ENCODE data around the gene OPCML.

Gene OPCML

GRCh38 chr11:133302056-133302455, 230.2 kb downstream of the OPCML start:
- H4K8ac ChIP-seq (ENCODE audit: low read depth, low read length), result no peak overlapping the region
- H3K14ac ChIP-seq (ENCODE audit: low read length), result no peak overlapping the region
- H3K79me1 ChIP-seq (ENCODE audit: low read depth, low read length), result no peaks in the 10 kb centered on the region
- no peaks in the 10 kb centered on the region for H3K27me3 ChIP-seq (ENCODE audit: control insufficient read depth in 3 of 3, insufficient read depth in 3 of 3, low read depth in 1 of 3, low read length in 3 of 3)
- no peak overlapping the region for H3K4me2 ChIP-seq (ENCODE audit: insufficient read depth, low read length, poor library complexity, severe bottlenecking)
- no peak overlapping the region for H2BK120ac ChIP-seq (ENCODE audit: low read depth, low read length)
- no peaks in the 10 kb centered on the region for H3K4me1 ChIP-seq (ENCODE audit: control insufficient read depth in 2 of 2, insufficient read depth in 1 of 2, low read depth in 1 of 2, low read length in 2 of 2)
- no peak overlapping the region for H3K9ac ChIP-seq (ENCODE audit: low read depth, low read length, poor library complexity)
- H3K4me3 ChIP-seq (ENCODE audit: low read length in 2 of 2), result no peak overlapping the region
- H4K91ac ChIP-seq (ENCODE audit: low read depth, low read length, poor library complexity), result no peak overlapping the region
- no peaks in the 10 kb centered on the region for H3K36me3 ChIP-seq (replicated peaks in 1 of 2; ENCODE audit: control insufficient read depth in 2 of 2, insufficient read depth in 2 of 2, low read length in 2 of 2)
- H2BK12ac ChIP-seq (ENCODE audit: low read length), result no peak overlapping the region
- H2AFZ ChIP-seq (ENCODE audit: low read length), result no peak overlapping the region
- H2AK5ac ChIP-seq (ENCODE audit: low read depth, low read length), result no peak overlapping the region
- no peak overlapping the region for H3K18ac ChIP-seq (ENCODE audit: low read length)
- no CpG with 5 or more reads among the region's 3 CpGs for WGBS, 2 donors (ENCODE audit: extremely low coverage in 2 of 2, insufficient read length in 2 of 2, insufficient replicate concordance in 1 of 2)
- DNase-seq (ENCODE audit: low spot score), result no peak
- H3K27ac ChIP-seq (replicated peaks; ENCODE audit: low read length), result no peak overlapping the region
- no peaks in the 10 kb centered on the region for H3K9me3 ChIP-seq (replicated peaks in 1 of 2; ENCODE audit: control insufficient read depth in 2 of 2, insufficient read depth in 1 of 2, low read depth in 1 of 2, low read length in 2 of 2)
- H3K4ac ChIP-seq (ENCODE audit: low read length), result no peak overlapping the region
- no peak overlapping the region for H2BK15ac ChIP-seq (ENCODE audit: low read length)
- no peak overlapping the region for H3K23ac ChIP-seq (ENCODE audit: low read depth, low read length, poor library complexity)
- no peak overlapping the region for H2BK5ac ChIP-seq (ENCODE audit: low read length)

GRCh38 chr11:133300666-133301065, 231.6 kb downstream of the OPCML start:
- no peak overlapping the region for H2BK5ac ChIP-seq (ENCODE audit: low read length)
- H2BK15ac ChIP-seq (ENCODE audit: low read length), result no peak overlapping the region
- H3K4me3 ChIP-seq (ENCODE audit: low read length in 2 of 2), result no peak overlapping the region
- H2BK120ac ChIP-seq (ENCODE audit: low read depth, low read length), result no peak overlapping the region
- DNase-seq (ENCODE audit: low spot score), result no peak
- no peak overlapping the region for H3K4me2 ChIP-seq (ENCODE audit: insufficient read depth, low read length, poor library complexity, severe bottlenecking)
- no peak overlapping the region for H3K14ac ChIP-seq (ENCODE audit: low read length)
- no peak overlapping the region for H4K8ac ChIP-seq (ENCODE audit: low read depth, low read length)
- H4K91ac ChIP-seq (ENCODE audit: low read depth, low read length, poor library complexity), result no peak overlapping the region
- H3K4ac ChIP-seq (ENCODE audit: low read length), result no peak overlapping the region
- no peak overlapping the region for H3K9ac ChIP-seq (ENCODE audit: low read depth, low read length, poor library complexity)
- no peak overlapping the region for H2BK12ac ChIP-seq (ENCODE audit: low read length)
- no peak overlapping the region for H3K23ac ChIP-seq (ENCODE audit: low read depth, low read length, poor library complexity)
- no peaks in the 10 kb centered on the region for H3K4me1 ChIP-seq (ENCODE audit: control insufficient read depth in 2 of 2, insufficient read depth in 1 of 2, low read depth in 1 of 2, low read length in 2 of 2)
- H3K9me3 ChIP-seq (replicated peaks in 1 of 2; ENCODE audit: control insufficient read depth in 2 of 2, insufficient read depth in 1 of 2, low read depth in 1 of 2, low read length in 2 of 2), result no peaks in the 10 kb centered on the region
- no CpG with 5 or more reads among the region's 3 CpGs for WGBS, 2 donors (ENCODE audit: extremely low coverage in 2 of 2, insufficient read length in 2 of 2, insufficient replicate concordance in 1 of 2)
- H3K18ac ChIP-seq (ENCODE audit: low read length), result no peak overlapping the region
- no peaks in the 10 kb centered on the region for H3K79me1 ChIP-seq (ENCODE audit: low read depth, low read length)
- H3K27me3 ChIP-seq (ENCODE audit: control insufficient read depth in 3 of 3, insufficient read depth in 3 of 3, low read depth in 1 of 3, low read length in 3 of 3), result no peaks in the 10 kb centered on the region
- H3K36me3 ChIP-seq (replicated peaks in 1 of 2; ENCODE audit: control insufficient read depth in 2 of 2, insufficient read depth in 2 of 2, low read length in 2 of 2), result no peaks in the 10 kb centered on the region
- no peak overlapping the region for H3K27ac ChIP-seq (replicated peaks; ENCODE audit: low read length)
- no peak overlapping the region for H2AFZ ChIP-seq (ENCODE audit: low read length)
- no peak overlapping the region for H2AK5ac ChIP-seq (ENCODE audit: low read depth, low read length)

GRCh38 chr11:133291780-133292179, 240.5 kb downstream of the OPCML start:
- no peaks in the 10 kb centered on the region for H3K27me3 ChIP-seq (ENCODE audit: control insufficient read depth in 3 of 3, insufficient read depth in 3 of 3, low read depth in 1 of 3, low read length in 3 of 3)
- H3K9me3 ChIP-seq (replicated peaks in 1 of 2; ENCODE audit: control insufficient read depth in 2 of 2, insufficient read depth in 1 of 2, low read depth in 1 of 2, low read length in 2 of 2), result no peaks in the 10 kb centered on the region
- no peaks in the 10 kb centered on the region for H3K36me3 ChIP-seq (replicated peaks in 1 of 2; ENCODE audit: control insufficient read depth in 2 of 2, insufficient read depth in 2 of 2, low read length in 2 of 2)
- H2AFZ ChIP-seq (ENCODE audit: low read length), result no peak overlapping the region
- DNase-seq (ENCODE audit: low spot score), result no peak
- no peak overlapping the region for H4K91ac ChIP-seq (ENCODE audit: low read depth, low read length, poor library complexity)
- H4K8ac ChIP-seq (ENCODE audit: low read depth, low read length), result no peak overlapping the region
- no peak overlapping the region for H3K14ac ChIP-seq (ENCODE audit: low read length)
- no peak overlapping the region for H3K27ac ChIP-seq (replicated peaks; ENCODE audit: low read length)
- WGBS, 2 donors (ENCODE audit: extremely low coverage in 2 of 2, insufficient read length in 2 of 2, insufficient replicate concordance in 1 of 2), result no CpG with 5 or more reads among the region's 7 CpGs
- H2BK15ac ChIP-seq (ENCODE audit: low read length), result no peak overlapping the region
- H2AK5ac ChIP-seq (ENCODE audit: low read depth, low read length), result no peak overlapping the region
- no peak overlapping the region for H3K4me3 ChIP-seq (ENCODE audit: low read length in 2 of 2)
- H3K23ac ChIP-seq (ENCODE audit: low read depth, low read length, poor library complexity), result no peak overlapping the region
- H3K9ac ChIP-seq (ENCODE audit: low read depth, low read length, poor library complexity), result no peak overlapping the region
- no peak overlapping the region for H2BK12ac ChIP-seq (ENCODE audit: low read length)
- no peaks in the 10 kb centered on the region for H3K4me1 ChIP-seq (ENCODE audit: control insufficient read depth in 2 of 2, insufficient read depth in 1 of 2, low read depth in 1 of 2, low read length in 2 of 2)
- H3K4me2 ChIP-seq (ENCODE audit: insufficient read depth, low read length, poor library complexity, severe bottlenecking), result no peak overlapping the region
- H3K4ac ChIP-seq (ENCODE audit: low read length), result no peak overlapping the region
- no peak overlapping the region for H2BK120ac ChIP-seq (ENCODE audit: low read depth, low read length)
- no peaks in the 10 kb centered on the region for H3K79me1 ChIP-seq (ENCODE audit: low read depth, low read length)
- H3K18ac ChIP-seq (ENCODE audit: low read length), result peak overlapping the region; percentile 16
- H2BK5ac ChIP-seq (ENCODE audit: low read length), result no peak overlapping the region

- Histone ChIP-seq H3K79me1 (ENCODE audit: low read depth, low read length) (no peaks in the 10 kb centered on the region), H3K4me1 (ENCODE audit: control insufficient read depth in 2 of 2, insufficient read depth in 1 of 2, low read depth in 1 of 2, low read length in 2 of 2) (peaks cover 0 to 3% of the 10 kb centered on the region in 2 donors), H3K14ac (ENCODE audit: low read length) (no peak overlapping the region), H3K4ac (ENCODE audit: low read length) (no peak overlapping the region), H3K27me3 (ENCODE audit: control insufficient read depth in 3 of 3, insufficient read depth in 3 of 3, low read depth in 1 of 3, low read length in 3 of 3) (peaks cover 0 to 6% (median 0%) of the 10 kb centered on the region in 3 experiments), H3K36me3 (replicated peaks in 1 of 2; ENCODE audit: control insufficient read depth in 2 of 2, insufficient read depth in 2 of 2, low read length in 2 of 2) (no peaks in the 10 kb centered on the region), H2BK15ac (ENCODE audit: low read length) (no peak overlapping the region), H3K4me2 (ENCODE audit: insufficient read depth, low read length, poor library complexity, severe bottlenecking) (no peak overlapping the region), H2BK12ac (ENCODE audit: low read length) (no peak overlapping the region), H3K18ac (ENCODE audit: low read length) (no peak overlapping the region), H3K4me3 (ENCODE audit: low read length in 2 of 2) (no peak overlapping the region), H2BK5ac (ENCODE audit: low read length) (no peak overlapping the region), H2AFZ (ENCODE audit: low read length) (no peak overlapping the region), H4K91ac (ENCODE audit: low read depth, low read length, poor library complexity) (no peak overlapping the region), H3K23ac (ENCODE audit: low read depth, low read length, poor library complexity) (no peak overlapping the region), H2AK5ac (ENCODE audit: low read depth, low read length) (no peak overlapping the region), H3K9ac (ENCODE audit: low read depth, low read length, poor library complexity) (no peak overlapping the region), H3K9me3 (replicated peaks in 1 of 2; ENCODE audit: control insufficient read depth in 2 of 2, insufficient read depth in 1 of 2, low read depth in 1 of 2, low read length in 2 of 2) (no peaks in the 10 kb centered on the region), H4K8ac (ENCODE audit: low read depth, low read length) (no peak overlapping the region), H3K27ac (replicated peaks; ENCODE audit: low read length) (no peak overlapping the region), H2BK120ac (ENCODE audit: low read depth, low read length) (no peak overlapping the region)
- no peak for DNase-seq (ENCODE audit: low spot score)
- no CpG with 5 or more reads among the region's 6 CpGs for WGBS, 2 donors (ENCODE audit: extremely low coverage in 2 of 2, insufficient read length in 2 of 2, insufficient replicate concordance in 1 of 2)
These were observed 246.9 kb downstream of the OPCML start for GRCh38 chr11:133285359-133285758.
